CD4-positive, CD25-positive, alpha-beta regulatory T cell (primary cell): ENCODE measurements around the gene PDIA5. TPM values are rescaled to one million over a fixed set of nuclear protein-coding genes. Genes with fewer than 3 reads are reported as not detected.

Source experiments
- ATAC-seq, 2 donors: fragments of 150-1000 bp; cut with Tn5 transposase; one replicate each; pipeline ENCODE4 v1.10.0; 2021; ENCODE audit warnings: low read depth in 2 of 2, moderate number of reproducible peaks in 2 of 2, moderate library complexity in 1 of 2
- DNase-seq, 3 donors: peaks; one replicate each; pipeline versions ENCODE4 v3.0.0 to v3.0.0-alpha.2; 2012 to 2022; ENCODE audit warnings: mixed read lengths in 1 of 3
- H3K27ac ChIP-seq: one replicate; pipeline ENCODE4 v1.7.0; 2013; ENCODE audit warnings: mild to moderate bottlenecking, low read length; ENCODE audit not compliant: insufficient read depth, poor library complexity, severe bottlenecking
- H3K27me3 ChIP-seq: one replicate; pipeline ENCODE4 v1.7.0; 2013; ENCODE audit warnings: low read length; ENCODE audit not compliant: control insufficient read depth, insufficient read depth
- H3K36me3 ChIP-seq: one replicate; pipeline ENCODE4 v1.7.0; 2013; ENCODE audit warnings: mild to moderate bottlenecking, low read length, moderate library complexity; ENCODE audit not compliant: control insufficient read depth, insufficient read depth
- H3K4me1 ChIP-seq: 2 replicates; pipeline ENCODE4 v1.7.0; 2013; ENCODE audit warnings: mild to moderate bottlenecking, low read length; ENCODE audit not compliant: insufficient read depth, control insufficient read depth, poor library complexity, severe bottlenecking
- H3K4me3 ChIP-seq: one replicate; pipeline ENCODE4 v1.7.0; 2013; ENCODE audit warnings: low read depth, mild to moderate bottlenecking, low read length, moderate library complexity
- H3K9me3 ChIP-seq, 2 experiments: 1 replicate in 1 of 2; 2 replicates in 1 of 2; pipeline ENCODE4 v1.7.0; 2013; ENCODE audit warnings: low read length in 2 of 2, mild to moderate bottlenecking in 1 of 2, moderate library complexity in 1 of 2; ENCODE audit not compliant: control insufficient read depth in 2 of 2
- H3K27ac Mint-ChIP-seq, 3 donors: one replicate each; pipeline ENCODE4 v1.8.0; 2020 to 2022; ENCODE audit warnings: mild to moderate bottlenecking in 3 of 3, mixed read lengths in 3 of 3, moderate library complexity in 2 of 3
- H3K27me3 Mint-ChIP-seq: one replicate; pipeline ENCODE4 v1.8.0; 2022; ENCODE audit warnings: mild to moderate bottlenecking, mixed read lengths
- H3K36me3 Mint-ChIP-seq: one replicate; pipeline ENCODE4 v1.8.0; 2020; ENCODE audit warnings: mixed read lengths
- H3K4me1 Mint-ChIP-seq, 4 donors: one replicate each; pipeline ENCODE4 v1.8.0; 2020 to 2022; ENCODE audit warnings: mixed read lengths in 4 of 4, mild to moderate bottlenecking in 1 of 4
- H3K4me3 Mint-ChIP-seq, 4 donors: one replicate each; pipeline ENCODE4 v1.8.0; 2020 to 2022; ENCODE audit warnings: mild to moderate bottlenecking in 4 of 4, mixed read lengths in 4 of 4, moderate library complexity in 3 of 4
- H3K9me3 Mint-ChIP-seq, 7 donors: one replicate each; pipeline ENCODE4 v1.8.0; 2020 to 2022; ENCODE audit warnings: mixed read lengths in 7 of 7, mild to moderate bottlenecking in 3 of 7, moderate library complexity in 2 of 7
- polyA plus RNA-seq, 4 donors: library from polyadenylated mRNA; unstranded; fragments of 300-500 nt; fragmentation: Illumina TruSeq; gene quantifications; one replicate each; pipeline ENCODE4 v1.2.3, GENCODE V29; 2021
- total RNA-seq: library from RNA; stranded (reverse); gene quantifications from one replicate; pipeline ENCODE4 v1.2.3, GENCODE V29; 2022

Gene PDIA5
- total and polyA plus RNA-seq, 5 donors from 2014 or later: 0.92 to 2.6 (median 1.3) TPM

DNA sequence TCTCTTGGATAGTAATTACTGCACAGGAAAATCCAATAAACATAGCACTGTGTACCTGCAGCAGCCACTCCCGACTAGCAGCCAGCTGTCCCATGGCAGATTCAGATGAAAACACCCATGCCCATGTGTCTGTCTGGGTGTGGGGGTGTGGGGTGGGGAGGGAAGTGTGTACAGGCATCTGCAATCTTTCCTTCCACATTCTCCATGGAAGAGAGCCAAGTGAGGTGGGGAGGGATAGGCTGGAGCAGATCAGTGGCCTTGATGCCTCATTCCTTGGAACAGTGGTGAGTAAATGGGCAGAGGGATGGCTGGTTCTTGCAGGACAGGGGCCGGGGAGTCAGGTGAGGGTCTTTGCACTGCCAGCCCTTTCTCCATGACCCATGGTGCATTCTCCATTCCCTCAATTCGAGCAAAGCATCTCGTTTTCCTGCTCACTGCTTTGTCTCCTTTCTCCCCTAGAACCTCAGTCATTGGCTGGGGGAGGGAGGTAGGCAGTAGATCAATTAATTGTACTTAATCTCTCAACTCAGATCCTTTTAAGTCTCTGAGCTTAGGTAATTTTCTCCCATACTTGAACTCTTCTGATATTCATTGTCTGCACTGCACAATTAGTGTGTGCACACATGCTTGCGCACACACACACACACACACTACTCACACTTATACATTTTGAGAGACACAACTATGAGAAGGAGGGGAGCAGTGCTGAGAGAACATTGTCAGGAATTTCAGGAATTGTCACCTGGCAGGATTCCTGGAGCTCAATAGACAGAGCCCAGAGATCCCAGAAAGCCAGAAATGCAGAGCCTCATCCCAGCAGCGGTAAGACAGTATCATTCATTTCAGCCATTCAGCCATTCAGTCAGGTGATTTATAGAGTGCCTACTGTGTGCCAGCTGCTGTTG is 31.9 kb downstream of the PDIA5 start:
- no peak overlapping the region for H3K4me3 Mint-ChIP-seq
- Histone ChIP-seq H3K27ac (no peak overlapping the region), H3K4me3 (no peak overlapping the region), H3K27me3 (no peaks in the 10 kb centered on the region), H3K36me3 (no peaks in the 10 kb centered on the region), H3K4me1 (no peaks in the 10 kb centered on the region), H3K9me3 (no peaks in the 10 kb centered on the region)
- peak overlapping the region in 1 of 3 donors; percentile 56 for H3K27ac Mint-ChIP-seq
- peaks cover 0 to 1% (median 0%) of the 10 kb centered on the region in 7 donors for H3K9me3 Mint-ChIP-seq
- DNase-seq (no peak), ATAC-seq (no peak)
- H3K36me3 Mint-ChIP-seq: peaks cover 9% of the 10 kb centered on the region
- H3K4me1 Mint-ChIP-seq: no peaks in the 10 kb centered on the region
- no peaks in the 10 kb centered on the region for H3K27me3 Mint-ChIP-seq

- Mint-ChIP-seq H3K36me3 (peaks cover 6% of the 10 kb centered on the region), H3K27ac (peak overlapping the region in 1 of 3 donors; percentile 56), H3K4me3 (no peak overlapping the region), H3K4me1 (no peaks in the 10 kb centered on the region), H3K9me3 (peaks cover 0 to 1% (median 0%) of the 10 kb centered on the region in 7 donors), H3K27me3 (no peaks in the 10 kb centered on the region)
- ATAC-seq (no peak), DNase-seq (no peak)
- H3K9me3 ChIP-seq: no peaks in the 10 kb centered on the region
- no peaks in the 10 kb centered on the region for H3K36me3 ChIP-seq
- H3K4me1 ChIP-seq: no peaks in the 10 kb centered on the region
- H3K27ac ChIP-seq: no peak overlapping the region
- no peak overlapping the region for H3K4me3 ChIP-seq
- no peaks in the 10 kb centered on the region for H3K27me3 ChIP-seq
Measured at GRCh38 chr3:123099331-123100192, 32.7 kb downstream of the PDIA5 start.

GRCh38 chr3:123100193-123100776 is 33.5 kb downstream of the PDIA5 start:
- ATAC-seq: no peak
- Histone ChIP-seq H3K27ac (no peak overlapping the region), H3K4me3 (no peak overlapping the region), H3K9me3 (no peaks in the 10 kb centered on the region), H3K4me1 (no peaks in the 10 kb centered on the region), H3K27me3 (no peaks in the 10 kb centered on the region), H3K36me3 (no peaks in the 10 kb centered on the region)
- H3K27ac Mint-ChIP-seq: no peak overlapping the region
- H3K9me3 Mint-ChIP-seq: peaks cover 0 to 1% (median 0%) of the 10 kb centered on the region in 7 donors
- no peaks in the 10 kb centered on the region for H3K4me1 Mint-ChIP-seq
- H3K36me3 Mint-ChIP-seq: peaks cover 6% of the 10 kb centered on the region
- no peaks in the 10 kb centered on the region for H3K27me3 Mint-ChIP-seq
- H3K4me3 Mint-ChIP-seq: no peak overlapping the region
- DNase-seq: no peak

- Mint-ChIP-seq H3K27me3 (no peaks in the 10 kb centered on the region), H3K36me3 (peaks cover 4% of the 10 kb centered on the region), H3K4me3 (no peak overlapping the region), H3K4me1 (no peaks in the 10 kb centered on the region), H3K9me3 (peaks cover 0 to 1% (median 0%) of the 10 kb centered on the region in 7 donors), H3K27ac (peak overlapping the region in 1 of 3 donors; percentile 50)
- DNase-seq (no peak), ATAC-seq (no peak)
- Histone ChIP-seq H3K4me1 (no peaks in the 10 kb centered on the region), H3K27ac (no peak overlapping the region), H3K27me3 (no peaks in the 10 kb centered on the region), H3K9me3 (no peaks in the 10 kb centered on the region), H3K4me3 (no peak overlapping the region), H3K36me3 (no peaks in the 10 kb centered on the region)
Measured at GRCh38 chr3:123102249-123102648, 35.4 kb downstream of the PDIA5 start.

DNA sequence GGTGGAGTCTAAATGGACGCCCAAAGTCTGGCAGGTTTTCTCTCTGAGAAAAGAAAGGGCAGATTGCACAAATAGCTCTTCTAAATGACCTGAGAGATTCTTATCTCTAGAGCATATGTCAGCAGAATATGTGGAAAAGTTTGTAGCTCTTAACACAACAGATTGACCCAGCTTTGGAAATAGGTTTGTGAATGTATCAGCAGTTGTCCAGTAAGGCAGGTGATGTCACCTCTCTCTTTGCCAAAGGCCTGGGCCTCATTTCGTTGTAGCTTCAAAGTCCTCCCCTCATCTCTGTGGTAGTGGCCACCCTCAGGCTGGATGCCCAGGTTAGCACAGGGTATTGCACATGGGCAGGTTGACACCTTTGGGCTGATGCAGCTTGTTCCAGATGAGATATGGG is 36.0 kb downstream of the PDIA5 start:
- no peaks in the 10 kb centered on the region for H3K36me3 ChIP-seq
- H3K27ac ChIP-seq: no peak overlapping the region
- H3K4me1 ChIP-seq: no peaks in the 10 kb centered on the region
- Mint-ChIP-seq H3K36me3 (peaks cover 4% of the 10 kb centered on the region), H3K27ac (no peak overlapping the region), H3K9me3 (peaks cover 0 to 1% (median 0%) of the 10 kb centered on the region in 7 donors), H3K4me3 (no peak overlapping the region), H3K27me3 (no peaks in the 10 kb centered on the region), H3K4me1 (no peaks in the 10 kb centered on the region)
- H3K27me3 ChIP-seq: no peaks in the 10 kb centered on the region
- no peak for ATAC-seq
- no peaks in the 10 kb centered on the region for H3K9me3 ChIP-seq
- H3K4me3 ChIP-seq: no peak overlapping the region
- no peak for DNase-seq

GRCh38 chr3:123104550-123104949 is 37.7 kb downstream of the PDIA5 start:
- no peak overlapping the region for H3K4me3 Mint-ChIP-seq
- Histone ChIP-seq H3K27me3 (no peaks in the 10 kb centered on the region), H3K9me3 (no peaks in the 10 kb centered on the region), H3K36me3 (no peaks in the 10 kb centered on the region), H3K4me1 (no peaks in the 10 kb centered on the region), H3K4me3 (no peak overlapping the region), H3K27ac (no peak overlapping the region)
- H3K36me3 Mint-ChIP-seq: peaks cover 8% of the 10 kb centered on the region
- H3K27ac Mint-ChIP-seq: no peak overlapping the region
- DNase-seq: no peak
- H3K4me1 Mint-ChIP-seq: no peaks in the 10 kb centered on the region
- H3K9me3 Mint-ChIP-seq: no peaks in the 10 kb centered on the region
- ATAC-seq: no peak
- H3K27me3 Mint-ChIP-seq: no peaks in the 10 kb centered on the region

- Mint-ChIP-seq H3K9me3 (no peaks in the 10 kb centered on the region), H3K4me1 (no peaks in the 10 kb centered on the region), H3K27me3 (no peaks in the 10 kb centered on the region), H3K4me3 (no peak overlapping the region), H3K36me3 (peaks cover 8% of the 10 kb centered on the region), H3K27ac (no peak overlapping the region)
- H3K27me3 ChIP-seq: no peaks in the 10 kb centered on the region
- H3K27ac ChIP-seq: no peak overlapping the region
- DNase-seq (no peak), ATAC-seq (peak in 1 of 2 donors; percentile 11)
- H3K4me3 ChIP-seq: no peak overlapping the region
- no peaks in the 10 kb centered on the region for H3K36me3 ChIP-seq
- H3K4me1 ChIP-seq: no peaks in the 10 kb centered on the region
- no peaks in the 10 kb centered on the region for H3K9me3 ChIP-seq
Measured at GRCh38 chr3:123105201-123106189, 38.7 kb downstream of the PDIA5 start.
